Suprapubic skin (tissue), 3 donors: ENCODE measurements around the gene CLMP.

Experiments
- CTCF ChIP-seq, 2 donors: fragments of 200-600 bp in 1 of 2; fragments of 450-650 bp in 1 of 2; sonication (generic) in 1 of 2; IDR thresholded peaks; one replicate each; pipeline ENCODE4 v1.5.1; 2016 to 2019; ENCODE audit warnings: antibody characterized with exemption in 2 of 2, mild to moderate bottlenecking in 1 of 2, moderate library complexity in 1 of 2
- EP300 ChIP-seq: sonication (generic); formaldehyde crosslinking; IDR thresholded peaks from one replicate; pipeline ENCODE4 v1.6.1; 2017; ENCODE audit warnings: antibody characterized with exemption
- POLR2A ChIP-seq, 2 donors: fragments of 450-650 bp; IDR thresholded peaks; one replicate each; pipeline ENCODE4 v1.6.1; 2017; ENCODE audit warnings: antibody characterized with exemption in 2 of 2, mild to moderate bottlenecking in 2 of 2, moderate library complexity in 2 of 2

GRCh38 chr11:123152951-123153350, 42.1 kb downstream of the CLMP start:
- TF ChIP-seq POLR2A (IDR thresholded peaks at IDR 0.05) (no peak), EP300 (no peak), CTCF (IDR thresholded peaks at IDR 0.05) (no peak)
